ENCODE data around the gene MMS19.
"Not testable (repeated sequence)": the region's sequence is repeated elsewhere in the genome, so short reads cannot be mapped to it uniquely, and the experiment has no call there.

Gene MMS19

DNA sequence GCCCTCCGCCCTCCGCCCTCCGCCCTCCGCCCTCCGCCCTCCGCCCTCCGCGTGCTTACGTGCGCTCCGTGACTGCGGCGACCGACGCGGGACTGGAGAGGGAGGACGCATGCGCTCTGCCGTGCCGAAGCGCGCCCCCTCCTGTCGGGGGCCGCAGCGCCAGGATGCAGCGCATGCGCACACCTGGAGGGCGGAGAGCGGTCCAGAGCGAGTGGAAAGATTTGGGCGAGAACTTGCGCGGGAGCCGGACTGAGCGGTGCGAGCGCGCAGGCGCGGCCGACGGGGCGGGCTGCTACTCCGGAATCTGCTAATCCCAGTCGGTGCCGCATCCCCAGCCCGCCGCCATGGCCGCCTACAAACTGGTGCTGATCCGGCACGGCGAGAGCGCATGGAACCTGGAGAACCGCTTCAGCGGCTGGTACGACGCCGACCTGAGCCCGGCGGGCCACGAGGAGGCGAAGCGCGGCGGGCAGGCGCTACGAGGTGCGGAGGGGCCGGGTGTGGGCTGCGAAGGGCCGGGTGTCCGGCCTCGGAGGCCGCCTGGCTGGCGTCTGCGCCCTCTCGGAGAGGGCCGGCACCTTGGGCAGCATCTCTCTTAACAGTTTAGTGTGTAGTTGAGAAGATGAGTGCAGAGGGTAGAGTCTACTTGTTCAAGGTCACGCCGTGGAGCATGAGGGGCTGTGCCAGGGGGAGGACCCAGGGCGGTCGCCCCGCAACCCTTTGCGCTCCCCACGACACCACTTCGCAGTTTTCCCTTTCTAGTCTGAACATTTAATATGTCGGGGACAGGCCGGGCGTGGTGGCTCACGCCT is 72.1 kb downstream of the MMS19 start, which contains the start of gene PGAM1:
PGAM1 (plus strand) TSS at position 228 of the 812 bp plus-strand sequence; CDS start at position 345, 117 bp downstream.
- TF ChIP-seq, protein P1, sequence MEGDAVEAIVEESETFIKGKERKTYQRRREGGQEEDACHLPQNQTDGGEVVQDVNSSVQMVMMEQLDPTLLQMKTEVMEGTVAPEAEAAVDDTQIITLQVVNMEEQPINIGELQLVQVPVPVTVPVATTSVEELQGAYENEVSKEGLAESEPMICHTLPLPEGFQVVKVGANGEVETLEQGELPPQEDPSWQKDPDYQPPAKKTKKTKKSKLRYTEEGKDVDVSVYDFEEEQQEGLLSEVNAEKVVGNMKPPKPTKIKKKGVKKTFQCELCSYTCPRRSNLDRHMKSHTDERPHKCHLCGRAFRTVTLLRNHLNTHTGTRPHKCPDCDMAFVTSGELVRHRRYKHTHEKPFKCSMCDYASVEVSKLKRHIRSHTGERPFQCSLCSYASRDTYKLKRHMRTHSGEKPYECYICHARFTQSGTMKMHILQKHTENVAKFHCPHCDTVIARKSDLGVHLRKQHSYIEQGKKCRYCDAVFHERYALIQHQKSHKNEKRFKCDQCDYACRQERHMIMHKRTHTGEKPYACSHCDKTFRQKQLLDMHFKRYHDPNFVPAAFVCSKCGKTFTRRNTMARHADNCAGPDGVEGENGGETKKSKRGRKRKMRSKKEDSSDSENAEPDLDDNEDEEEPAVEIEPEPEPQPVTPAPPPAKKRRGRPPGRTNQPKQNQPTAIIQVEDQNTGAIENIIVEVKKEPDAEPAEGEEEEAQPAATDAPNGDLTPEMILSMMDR (IDR thresholded peaks at IDR 0.05; ENCODE audit: unreplicated experiment in 3 of 3), result peak; percentile 44 to 61 (median 47)
- H3K4me1 Mint-ChIP-seq, result peaks cover 24% of the 10 kb centered on the region
- peak within 1 kb of the TSS; percentile 76 to 91 (median 89) for H3K27ac Mint-ChIP-seq
- no peaks in the 10 kb centered on the region for H3K27me3 Mint-ChIP-seq (ENCODE audit: low read depth)
- H3K4me3 Mint-ChIP-seq, result peak within 1 kb of the TSS; percentile 93 to 94 (median 93)
- peaks cover 23% of the 10 kb centered on the region for H3K36me3 Mint-ChIP-seq (ENCODE audit: low read depth)
- no peaks in the 10 kb centered on the region for H3K9me3 Mint-ChIP-seq

DNA sequence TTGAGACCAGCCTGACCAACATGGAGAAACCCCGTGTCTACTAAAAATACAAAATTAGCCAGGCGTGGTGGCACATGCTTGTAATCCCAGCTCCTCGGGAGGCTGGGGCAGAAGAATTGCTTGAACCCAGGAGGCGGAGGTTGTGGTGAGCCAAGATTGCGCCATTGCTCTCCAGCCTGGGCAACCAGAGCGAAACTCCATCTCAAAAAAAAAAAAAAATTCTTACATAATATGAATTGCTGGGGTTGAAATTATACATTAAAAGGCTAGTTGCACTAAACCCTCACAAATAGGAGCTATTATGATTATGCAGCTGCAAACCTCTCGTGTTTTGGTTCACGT is 74.5 kb downstream of the MMS19 start:
- peaks cover 32% of the 10 kb centered on the region for H3K4me1 Mint-ChIP-seq
- H3K36me3 Mint-ChIP-seq (ENCODE audit: low read depth); H3K9me3 Mint-ChIP-seq; H3K27me3 Mint-ChIP-seq (ENCODE audit: low read depth): not testable (repeated sequence)
- peak overlapping the region; percentile 63 to 93 (median 74) for H3K4me3 Mint-ChIP-seq
- peak overlapping the region in 2 of 3 experiments; percentile 47 to 55 for H3K27ac Mint-ChIP-seq

DNA sequence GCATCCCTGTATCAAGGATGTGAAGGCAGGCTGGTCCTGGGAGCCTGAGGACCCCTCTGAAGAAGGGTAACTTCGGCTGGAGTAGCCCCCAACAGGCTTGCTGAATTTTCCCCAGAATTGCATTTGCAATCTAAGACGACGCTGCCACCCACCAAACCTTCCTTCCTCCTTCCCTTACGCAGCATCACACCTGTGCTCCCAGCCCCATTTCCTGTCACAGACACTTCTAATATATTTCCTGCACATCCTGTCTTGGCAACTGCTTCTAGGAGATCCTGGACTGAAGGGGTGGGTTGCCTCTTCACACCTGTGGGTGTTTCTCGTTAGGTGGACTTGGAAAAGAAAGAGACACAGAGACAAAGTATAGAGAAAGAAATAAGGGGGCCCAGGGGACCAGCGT is 81.7 kb downstream of the MMS19 start:
- no peaks in the 10 kb centered on the region for H3K27me3 Mint-ChIP-seq (ENCODE audit: low read depth)
- H3K4me3 Mint-ChIP-seq, result no peak overlapping the region
- H3K9me3 Mint-ChIP-seq, result no peaks in the 10 kb centered on the region
- TF ChIP-seq, protein P1 (IDR thresholded peaks at IDR 0.05; ENCODE audit: unreplicated experiment in 3 of 3), result no peak
- H3K36me3 Mint-ChIP-seq (ENCODE audit: low read depth), result no peaks in the 10 kb centered on the region
- H3K27ac Mint-ChIP-seq, result peak overlapping the region in 2 of 3 experiments; percentile 20 to 95
- H3K4me1 Mint-ChIP-seq, result peaks cover 18% of the 10 kb centered on the region

DNA sequence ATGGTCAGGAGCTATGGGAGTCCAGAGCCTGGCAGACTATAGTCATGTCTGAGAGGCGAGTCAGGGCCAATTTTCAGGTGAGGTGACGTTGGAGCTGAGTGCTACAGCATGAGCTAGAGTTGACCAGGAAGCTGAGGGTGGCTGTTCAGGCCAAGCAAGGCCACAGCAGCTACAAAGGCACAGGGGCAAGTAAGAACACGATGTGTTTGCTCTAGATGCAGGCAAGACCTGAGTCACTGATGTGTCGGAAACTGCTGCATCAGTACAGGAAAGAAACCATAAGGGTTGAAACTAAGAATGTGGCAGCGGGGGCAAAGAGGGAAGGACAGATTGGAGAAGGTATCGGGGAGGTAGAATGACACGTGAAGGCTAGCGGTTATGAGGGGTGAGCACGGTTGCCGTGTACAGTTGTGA is 85.3 kb downstream of the MMS19 start:
- no peak overlapping the region for H3K4me3 Mint-ChIP-seq
- peaks cover 2% of the 10 kb centered on the region for H3K4me1 Mint-ChIP-seq
- H3K36me3 Mint-ChIP-seq (ENCODE audit: low read depth), result no peaks in the 10 kb centered on the region
- no peaks in the 10 kb centered on the region for H3K9me3 Mint-ChIP-seq
- TF ChIP-seq, protein P1 (IDR thresholded peaks at IDR 0.05; ENCODE audit: unreplicated experiment in 3 of 3), result no peak
- no peak overlapping the region for H3K27ac Mint-ChIP-seq
- no peaks in the 10 kb centered on the region for H3K27me3 Mint-ChIP-seq (ENCODE audit: low read depth)

DNA sequence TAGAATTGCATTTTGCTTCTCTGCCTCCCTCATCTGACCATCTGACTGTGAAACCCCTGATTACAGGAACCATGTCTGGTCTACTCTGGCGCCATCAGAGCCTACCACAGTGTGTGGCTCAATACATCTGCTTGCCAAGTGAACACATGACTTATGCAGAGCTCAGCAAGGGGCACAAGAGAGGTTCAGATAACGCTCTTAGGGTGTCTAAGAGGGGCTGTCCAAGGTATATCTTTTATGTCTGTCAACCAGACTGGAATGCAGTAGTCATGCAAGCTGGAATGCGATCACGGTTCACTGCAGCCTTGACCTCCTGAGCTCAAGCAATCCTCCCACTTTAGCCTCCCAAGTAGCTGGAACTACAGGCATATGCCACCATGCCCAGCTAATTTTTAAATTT is 86.8 kb downstream of the MMS19 start:
- Mint-ChIP-seq H3K27ac (no peak overlapping the region), H3K4me3 (no peak overlapping the region), H3K36me3 (ENCODE audit: low read depth) (no peaks in the 10 kb centered on the region), H3K9me3 (no peaks in the 10 kb centered on the region), H3K27me3 (ENCODE audit: low read depth) (no peaks in the 10 kb centered on the region), H3K4me1 (no peaks in the 10 kb centered on the region)
- TF ChIP-seq, protein P1 (IDR thresholded peaks at IDR 0.05; ENCODE audit: unreplicated experiment in 3 of 3), result no peak

DNA sequence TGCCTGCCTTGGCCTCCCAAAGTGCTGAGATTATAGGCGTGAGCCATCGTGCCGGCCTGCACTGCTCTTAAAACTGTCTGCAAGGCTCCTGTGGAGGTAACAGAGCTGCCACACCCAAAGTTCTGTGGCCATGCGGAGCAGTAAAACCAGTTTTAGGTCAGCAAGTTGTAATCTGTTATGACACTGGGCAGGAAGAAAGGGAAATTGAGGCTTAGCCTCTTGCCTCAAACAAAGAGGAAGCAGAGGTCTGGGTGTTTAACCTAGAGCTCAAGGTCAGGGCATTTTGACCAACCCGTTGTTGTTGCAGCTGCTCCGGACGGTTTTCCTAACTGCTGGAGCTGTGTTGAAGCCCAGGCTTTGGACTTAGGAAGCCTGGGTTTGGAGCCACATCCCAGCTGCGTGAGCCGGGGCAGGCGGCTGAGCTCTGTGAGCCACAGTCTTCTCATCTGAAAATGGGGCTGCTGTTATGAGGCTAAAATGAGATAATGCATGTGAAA is 89.7 kb downstream of the MMS19 start:
- H3K9me3 Mint-ChIP-seq, result no peaks in the 10 kb centered on the region
- no peaks in the 10 kb centered on the region for H3K27me3 Mint-ChIP-seq (ENCODE audit: low read depth)
- no peaks in the 10 kb centered on the region for H3K4me1 Mint-ChIP-seq
- no peak overlapping the region for H3K4me3 Mint-ChIP-seq
- no peaks in the 10 kb centered on the region for H3K36me3 Mint-ChIP-seq (ENCODE audit: low read depth)
- no peak overlapping the region for H3K27ac Mint-ChIP-seq
- TF ChIP-seq, protein P1 (IDR thresholded peaks at IDR 0.05; ENCODE audit: unreplicated experiment in 3 of 3), result no peak
